Adrenal gland (tissue), 12 donors: ENCODE results near the gene DOCK10. TPM values are rescaled to one million over a fixed set of nuclear protein-coding genes. Genes with fewer than 3 reads are reported as not detected.

Experiments used
- DNase-seq, 7 donors: peaks; one replicate each; pipeline ENCODE4 v3.0.0-alpha.2; 2019 to 2020
- H3K27ac ChIP-seq, 5 donors: fragments of 200-600 bp; sonication (generic) in 4 of 5; 1 replicate in 3 of 5; 2 replicates in 2 of 5; pipeline versions ENCODE4 v1.5.1 to v1.8.0; 2016 to 2020; ENCODE audit warnings: mild to moderate bottlenecking in 1 of 5
- H3K27me3 ChIP-seq: fragments of 200-600 bp; 2 replicates; pipeline ENCODE4 v1.8.0; 2021
- H3K36me3 ChIP-seq, 2 donors: fragments of 200-600 bp; replicated peaks in 1 of 2; 1 replicate in 1 of 2; 2 replicates in 1 of 2; pipeline versions ENCODE4 v1.5.1 to v1.8.0; 2018 to 2022
- H3K4me1 ChIP-seq, 2 donors: fragments of 200-600 bp; replicated peaks in 1 of 2; 1 replicate in 1 of 2; 2 replicates in 1 of 2; pipeline versions ENCODE4 v1.5.1 to v1.8.0; 2018 to 2021
- H3K4me3 ChIP-seq, 4 donors: fragments of 200-600 bp; sonication (generic) in 3 of 4; one replicate each; pipeline ENCODE4 v1.5.1; 2016 to 2018
- H3K9me3 ChIP-seq, 3 donors: fragments of 200-600 bp; sonication (generic) in 1 of 3; replicated peaks in 1 of 3; 1 replicate in 2 of 3; 2 replicates in 1 of 3; pipeline versions ENCODE4 v1.5.1 to v1.8.0; 2016 to 2021
- CTCF ChIP-seq, 6 experiments: fragments of 450-650 bp in 4 of 6; fragments of 200-600 bp in 2 of 6; sonication (generic) in 1 of 6; IDR thresholded peaks; 1 replicate in 5 of 6; 2 replicates in 1 of 6; pipeline versions ENCODE4 v1.5.1 to v1.8.0; 2016 to 2021; ENCODE audit warnings: antibody characterized with exemption in 6 of 6, mild to moderate bottlenecking in 2 of 6, moderate library complexity in 1 of 6
- POLR2A ChIP-seq, 2 donors: fragments of 450-650 bp; IDR thresholded peaks; one replicate each; pipeline ENCODE4 v1.6.1; 2017; ENCODE audit warnings: antibody characterized with exemption in 2 of 2, mild to moderate bottlenecking in 2 of 2, moderate library complexity in 1 of 2
- WGBS, 4 donors: extraction: QIAGEN DNeasy Blood & Tissue Kit in 2 of 4; methylation state at CpG; one replicate each; pipeline versions ENCODE4 v1.1.5 to v1.1.7; 2013 to 2017; 5-methylcytosine and 5-hydroxymethylcytosine counted together
- intact Hi-C, 2 donors: fragments of 100-400 bp; cut with DNase I; formaldehyde crosslinking; loops; one replicate each; pipeline versions ENCODE4 v1.14.1 to v1.15.0; 2022 to 2023
- polyA plus RNA-seq, 3 donors: library from polyadenylated mRNA; stranded (reverse); fragments of 200-250 nt in 2 of 3; fragments of 350-450 nt in 1 of 3; fragmentation: Illumina TruSeq in 1 of 3; extraction: RNeasy Lipid Tissue Mini Kit (QIAGEN cat#74804) in 1 of 3; gene quantifications; one replicate each; pipeline ENCODE4 v1.2.3, GENCODE V29; 2013 to 2014
- total RNA-seq, 9 donors: library from RNA; depleted of rRNA in 4 of 9; stranded (reverse); fragments of >200 nt in 4 of 9; fragments of 120-200 nt in 1 of 9; fragmentation: NEBNext Ultra II Directional in 1 of 9; extraction: Animal tissue kit (Norgen Biotek cat#: 25700) in 1 of 9; gene quantifications; one replicate each; pipeline versions ENCODE4 v1.1.0 to v1.2.4, GENCODE V29; 2013 to 2023
- donor health status: healthy with polysubstance abuse.
- donor health status: Bipolar disorder and iron deficiency.
- donor health status: DM: yes; HTN: yes; CAD: no.
- donor health status: DM: no; HTN: no; CAD: no.
- donor health status: DM: no; HTN: no; CAD: no.
- donor health status: DM: yes; HTN: yes; CAD: no.

Gene DOCK10
- total and polyA plus RNA-seq, 12 donors = 6.2 to 40.8 (median 20.0) TPM

- intact Hi-C loops = no loop called here
- DNase-seq = no peak
- TF ChIP-seq POLR2A (IDR thresholded peaks at IDR 0.05) (no peak), CTCF (IDR thresholded peaks at IDR 0.05) (no peak)
- Histone ChIP-seq H3K27ac (no peak overlapping the region), H3K9me3 (no peaks in the 10 kb centered on the region), H3K4me3 (no peak overlapping the region), H3K27me3 (no peaks in the 10 kb centered on the region), H3K4me1 (no peaks in the 10 kb centered on the region), H3K36me3 (no peaks in the 10 kb centered on the region)
- WGBS, 4 donors = 31 to 52% (median 37%) methylated on average over 1 of the region's 1 CpG
Observed at GRCh38 chr2:225069966-225070365, 27.7 kb upstream of the DOCK10 start.

GRCh38 chr2:225069477-225069876 is 27.2 kb upstream of the DOCK10 start:
- Histone ChIP-seq H3K4me3 (no peak overlapping the region), H3K4me1 (no peaks in the 10 kb centered on the region), H3K27me3 (no peaks in the 10 kb centered on the region), H3K9me3 (no peaks in the 10 kb centered on the region), H3K36me3 (no peaks in the 10 kb centered on the region), H3K27ac (no peak overlapping the region)
- no peak for DNase-seq
- WGBS, 4 donors = 81 to 94% (median 90%) methylated on average over 1 of the region's 1 CpG
- intact Hi-C loops = no loop called here
- TF ChIP-seq POLR2A (IDR thresholded peaks at IDR 0.05) (no peak), CTCF (IDR thresholded peaks at IDR 0.05) (no peak)

- TF ChIP-seq POLR2A (IDR thresholded peaks at IDR 0.05) = no peak
- no peak for TF ChIP-seq CTCF (IDR thresholded peaks at IDR 0.05)
- H3K36me3 ChIP-seq = no peaks in the 10 kb centered on the region
- H3K27ac ChIP-seq = no peak overlapping the region
- no peak overlapping the region for H3K4me3 ChIP-seq
- H3K27me3 ChIP-seq = no peaks in the 10 kb centered on the region
- DNase-seq = no peak
- 87 to 93% (median 90%) methylated on average over 3 of the region's 3 CpGs for WGBS, 4 donors
- no peaks in the 10 kb centered on the region for H3K4me1 ChIP-seq
- no peaks in the 10 kb centered on the region for H3K9me3 ChIP-seq
- intact Hi-C loops = no loop called here
Observed at GRCh38 chr2:225065882-225066281, 23.6 kb upstream of the DOCK10 start.

- no peak overlapping the region for H3K4me3 ChIP-seq
- H3K4me1 ChIP-seq = no peaks in the 10 kb centered on the region
- H3K9me3 ChIP-seq = no peaks in the 10 kb centered on the region
- no peak for TF ChIP-seq POLR2A (IDR thresholded peaks at IDR 0.05)
- TF ChIP-seq CTCF (IDR thresholded peaks at IDR 0.05) = no peak
- no peaks in the 10 kb centered on the region for H3K27me3 ChIP-seq
- intact Hi-C loops = no loop called here
- H3K27ac ChIP-seq = no peak overlapping the region
- DNase-seq = no peak
- no peaks in the 10 kb centered on the region for H3K36me3 ChIP-seq
Observed at GRCh38 chr2:225064928-225065327, 22.7 kb upstream of the DOCK10 start.
